HG03565 (cell line): Measurements from ENCODE around the gene AKR1C2.
"Not testable (repeated sequence)": the region's sequence is repeated elsewhere in the genome, so short reads cannot be mapped to it uniquely, and the experiment has no call there.

Source experiments
- ATAC-seq: cut with Tn5 transposase; IDR thresholded peaks from one replicate; pipeline ENCODE4 v1.9.1; 2021; ENCODE audit warnings: mild to moderate bottlenecking, moderate library complexity; ENCODE audit not compliant: unreplicated experiment

Gene AKR1C2

GRCh38 chr10:5025461-5025881, 21.8 kb upstream of the AKR1C2 start:
- not testable (repeated sequence) for ATAC-seq

GRCh38 chr10:5023177-5023805, 19.6 kb upstream of the AKR1C2 start:
- ATAC-seq, result no peak

GRCh38 chr10:5021624-5022290, 18.1 kb upstream of the AKR1C2 start:
- ATAC-seq, result not testable (repeated sequence)

- ATAC-seq, result not testable (repeated sequence)
Measured at GRCh38 chr10:5019770-5020612, 16.3 kb upstream of the AKR1C2 start.

GRCh38 chr10:5018671-5019277, 15.1 kb upstream of the AKR1C2 start:
- not testable (repeated sequence) for ATAC-seq

- no peak for ATAC-seq
Measured at GRCh38 chr10:5018134-5018533, 14.5 kb upstream of the AKR1C2 start.

- ATAC-seq, result no peak
Measured at GRCh38 chr10:5014936-5015335, 11.3 kb upstream of the AKR1C2 start.

- not testable (repeated sequence) for ATAC-seq
Measured at GRCh38 chr10:5014200-5014910, 10.7 kb upstream of the AKR1C2 start.

- ATAC-seq, result no peak
Measured at GRCh38 chr10:5013385-5013784, 9.7 kb upstream of the AKR1C2 start.

GRCh38 chr10:5012595-5012994, 8.9 kb upstream of the AKR1C2 start:
- ATAC-seq, result no peak

GRCh38 chr10:5011392-5011791, 7.7 kb upstream of the AKR1C2 start:
- not testable (repeated sequence) for ATAC-seq

GRCh38 chr10:5010043-5010442, 6.4 kb upstream of the AKR1C2 start:
- not testable (repeated sequence) for ATAC-seq

GRCh38 chr10:5008857-5009548, 5.3 kb upstream of the AKR1C2 start:
- ATAC-seq, result not testable (repeated sequence)

- ATAC-seq, result not testable (repeated sequence)
Measured at GRCh38 chr10:5004501-5004900, 844 bp upstream of the AKR1C2 start.

- ATAC-seq, result not testable (repeated sequence)
Measured at GRCh38 chr10:5004030-5004385, 351 bp upstream of the AKR1C2 start.

GRCh38 chr10:5002013-5002727, 1.5 kb downstream of the AKR1C2 start:
- no peak for ATAC-seq

GRCh38 chr10:4998671-4999070, 5.0 kb downstream of the AKR1C2 start:
- ATAC-seq, result no peak

GRCh38 chr10:4994260-4994659, 9.4 kb downstream of the AKR1C2 start:
- not testable (repeated sequence) for ATAC-seq

GRCh38 chr10:4992564-4992963, 11.1 kb downstream of the AKR1C2 start:
- not testable (repeated sequence) for ATAC-seq
